ENCODE data around the gene NEUROG1. TPM values are rescaled to one million over a fixed set of nuclear protein-coding genes. Genes with fewer than 3 reads are reported as not detected.
A peak's percentile ranks its signal among the peaks of the same experiment; 100 is the strongest.

NEUROG1 gene
- total and polyA plus RNA-seq, 2 of the 13 experiments (the other 11 are each of a cell fraction or from before 2014, with no cell fraction given): not detected

DNA sequence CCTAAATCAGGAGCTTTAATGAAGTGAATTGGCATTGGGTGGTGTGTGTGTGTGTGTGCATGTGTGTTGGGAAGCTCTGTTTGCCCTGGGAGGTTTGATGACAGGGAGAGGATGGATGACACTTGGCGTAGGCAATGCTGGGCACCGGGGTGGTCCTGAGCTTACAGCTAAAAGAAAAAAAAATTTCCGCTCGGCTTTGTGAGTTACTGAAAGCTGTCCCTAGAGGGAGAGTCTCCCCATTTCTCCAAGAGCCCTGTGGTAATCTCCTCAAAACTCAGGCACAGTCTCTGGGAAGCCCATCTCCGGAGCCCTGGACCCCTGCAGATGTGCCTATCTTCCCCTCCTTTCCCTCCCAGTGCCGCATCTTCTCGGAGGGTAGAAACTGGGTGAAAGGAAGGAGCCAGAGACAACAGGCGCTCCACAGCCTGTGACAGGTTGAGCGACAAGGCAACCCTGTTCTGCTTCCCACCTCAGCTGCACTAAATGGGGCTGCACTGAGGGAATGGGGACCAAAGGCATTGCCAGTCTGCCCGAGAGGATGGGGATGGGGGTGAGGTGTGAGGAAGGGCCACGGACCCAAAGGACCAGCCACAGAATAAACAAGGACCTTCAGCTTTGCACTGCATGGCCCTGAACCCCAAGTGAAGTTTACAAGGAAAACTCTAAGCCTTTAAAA, 47.8 kb downstream of the NEUROG1 start:
- WGBS (ENCODE audit: low lambda C conversion rate): 51% methylated on average over 9 of the region's 11 CpGs
- Histone ChIP-seq H3K4me1 (ENCODE audit: insufficient read depth, low read length) (peaks cover 95% of the 10 kb centered on the region), H3K79me2 (ENCODE audit: insufficient read depth, low read length) (no peaks in the 10 kb centered on the region), H3K36me3 (replicated peaks in 1 of 2; ENCODE audit: control insufficient read depth in 1 of 2, insufficient read depth in 2 of 2, low read length in 2 of 2) (no peaks in the 10 kb centered on the region), H3K9ac (ENCODE audit: insufficient read depth, low read depth, low read length) (no peak overlapping the region), H3K9me3 (ENCODE audit: low read length) (no peaks in the 10 kb centered on the region), H3K4me2 (ENCODE audit: low read depth, low read length) (peak overlapping the region; percentile 81), H4K20me1 (ENCODE audit: insufficient read depth, low read length) (no peaks in the 10 kb centered on the region), H3K27ac (ENCODE audit: extremely low read length, insufficient read depth, low read length) (peak overlapping the region; percentile 87), H3K27me3 (ENCODE audit: control insufficient read depth in 1 of 2, insufficient read depth in 2 of 2, low read length in 2 of 2) (peaks cover 0 to 18% of the 10 kb centered on the region in 2 experiments; a peak in 3 of 5 replicates), H3K4me3 (replicated peaks in 1 of 3; ENCODE audit: insufficient read depth in 1 of 3, low read depth in 2 of 3, low read length in 3 of 3) (no peak overlapping the region), H2AFZ (ENCODE audit: low read length) (no peak overlapping the region)
- no peak for ATAC-seq
- ChIA-PET POLR2A (no interaction called here), CTCF (ENCODE audit: low intra/inter-chr PET ratio, low total read pairs) (no interaction called here)
- intact Hi-C loops (cut with micrococcal nuclease; ENCODE audit: unreplicated experiment): no loop called here
- DNase-seq (ENCODE audit: low spot score): no peak
- in situ Hi-C loops (cut with HindIII; ENCODE audit: extremely low pct_ligation_motif_present, low pct_unique_long_range_greater_than_20kb): no loop called here
- no peak for FAIRE-seq
- BruUV-seq (replicated peaks): no TSS peak
- no peak for TF ChIP-seq FOXA1 (IDR thresholded peaks at IDR 0.05)
- peak; percentile 31 for TF ChIP-seq FOXA1 (CRISPR knock-in tag; IDR thresholded peaks at IDR 0.05)
- no peak for TF ChIP-seq KLF12 (CRISPR knock-in tag; IDR thresholded peaks at IDR 0.05; ENCODE audit: borderline replicate concordance)

DNA sequence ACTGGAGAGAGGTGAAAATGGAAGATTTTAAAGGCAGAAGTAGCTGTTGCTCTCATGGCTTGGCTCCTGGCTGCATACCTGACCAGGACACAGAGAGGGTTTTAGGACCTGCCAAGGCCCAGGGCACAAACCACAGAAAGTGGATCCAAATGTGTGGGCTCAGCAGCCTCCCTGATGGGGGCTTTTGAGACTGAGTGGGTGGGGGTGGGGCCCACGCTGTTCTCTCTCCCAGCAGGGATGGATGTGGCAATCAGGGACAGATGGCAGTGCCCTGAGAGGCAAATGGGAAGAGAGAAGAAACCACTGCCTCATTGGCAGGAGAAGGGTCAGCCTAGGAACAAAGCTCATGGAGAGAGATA, 48.7 kb downstream of the NEUROG1 start:
- POLR2A ChIA-PET: no interaction called here
- FAIRE-seq (no peak), DNase-seq (ENCODE audit: low spot score) (no peak), ATAC-seq (no peak)
- CTCF ChIA-PET (ENCODE audit: low intra/inter-chr PET ratio, low total read pairs): no interaction called here
- peaks cover 95% of the 10 kb centered on the region for H3K4me1 ChIP-seq (ENCODE audit: insufficient read depth, low read length)
- no peak overlapping the region for H3K27ac ChIP-seq (ENCODE audit: extremely low read length, insufficient read depth, low read length)
- peaks cover 0 to 16% of the 10 kb centered on the region in 2 experiments; a peak in 3 of 5 replicates for H3K27me3 ChIP-seq (ENCODE audit: control insufficient read depth in 1 of 2, insufficient read depth in 2 of 2, low read length in 2 of 2)
- no peaks in the 10 kb centered on the region for H3K79me2 ChIP-seq (ENCODE audit: insufficient read depth, low read length)
- H3K36me3 ChIP-seq (replicated peaks in 1 of 2; ENCODE audit: control insufficient read depth in 1 of 2, insufficient read depth in 2 of 2, low read length in 2 of 2): no peaks in the 10 kb centered on the region
- BruUV-seq (replicated peaks): no TSS peak
- no peaks in the 10 kb centered on the region for H3K9me3 ChIP-seq (ENCODE audit: low read length)
- H4K20me1 ChIP-seq (ENCODE audit: insufficient read depth, low read length): no peaks in the 10 kb centered on the region
- in situ Hi-C loops (cut with HindIII; ENCODE audit: extremely low pct_ligation_motif_present, low pct_unique_long_range_greater_than_20kb): no loop called here
- no peak overlapping the region for H2AFZ ChIP-seq (ENCODE audit: low read length)
- intact Hi-C loops (cut with micrococcal nuclease; ENCODE audit: unreplicated experiment): no loop called here
- no peak overlapping the region for H3K4me3 ChIP-seq (replicated peaks in 1 of 3; ENCODE audit: insufficient read depth in 1 of 3, low read depth in 2 of 3, low read length in 3 of 3)
- no peak overlapping the region for H3K4me2 ChIP-seq (ENCODE audit: low read depth, low read length)
- H3K9ac ChIP-seq (ENCODE audit: insufficient read depth, low read depth, low read length): no peak overlapping the region
- WGBS (ENCODE audit: low lambda C conversion rate): 50% methylated on average over 1 of the region's 1 CpG
- TF ChIP-seq EED (CRISPR knock-in tag; IDR thresholded peaks at IDR 0.05) (no peak), RFX1 (IDR thresholded peaks at IDR 0.05) (no peak), ATF7-NPFF (CRISPR knock-in tag; IDR thresholded peaks at IDR 0.05; ENCODE audit: low read depth) (no peak), ZNF790 (CRISPR knock-in tag; IDR thresholded peaks at IDR 0.05; ENCODE audit: borderline replicate concordance) (no peak), ZFP1 (CRISPR knock-in tag; IDR thresholded peaks at IDR 0.05) (no peak), STAG1 (CRISPR knock-in tag; IDR thresholded peaks at IDR 0.05) (no peak), ZFP41 (CRISPR knock-in tag; IDR thresholded peaks at IDR 0.05; ENCODE audit: borderline replicate concordance) (no peak), ZNF777 (CRISPR knock-in tag; IDR thresholded peaks at IDR 0.05) (no peak), HIC2 (CRISPR knock-in tag; IDR thresholded peaks at IDR 0.05; ENCODE audit: low read depth) (no peak), CREBL2 (CRISPR knock-in tag; IDR thresholded peaks at IDR 0.05; ENCODE audit: borderline replicate concordance) (no peak), MED8 (CRISPR knock-in tag; IDR thresholded peaks at IDR 0.05; ENCODE audit: insufficient replicate concordance) (no peak)
- TF ChIP-seq, protein P1, sequence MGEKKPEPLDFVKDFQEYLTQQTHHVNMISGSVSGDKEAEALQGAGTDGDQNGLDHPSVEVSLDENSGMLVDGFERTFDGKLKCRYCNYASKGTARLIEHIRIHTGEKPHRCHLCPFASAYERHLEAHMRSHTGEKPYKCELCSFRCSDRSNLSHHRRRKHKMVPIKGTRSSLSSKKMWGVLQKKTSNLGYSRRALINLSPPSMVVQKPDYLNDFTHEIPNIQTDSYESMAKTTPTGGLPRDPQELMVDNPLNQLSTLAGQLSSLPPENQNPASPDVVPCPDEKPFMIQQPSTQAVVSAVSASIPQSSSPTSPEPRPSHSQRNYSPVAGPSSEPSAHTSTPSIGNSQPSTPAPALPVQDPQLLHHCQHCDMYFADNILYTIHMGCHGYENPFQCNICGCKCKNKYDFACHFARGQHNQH (CRISPR knock-in tag; IDR thresholded peaks at IDR 0.05): no peak
- TF ChIP-seq, protein P2, sequence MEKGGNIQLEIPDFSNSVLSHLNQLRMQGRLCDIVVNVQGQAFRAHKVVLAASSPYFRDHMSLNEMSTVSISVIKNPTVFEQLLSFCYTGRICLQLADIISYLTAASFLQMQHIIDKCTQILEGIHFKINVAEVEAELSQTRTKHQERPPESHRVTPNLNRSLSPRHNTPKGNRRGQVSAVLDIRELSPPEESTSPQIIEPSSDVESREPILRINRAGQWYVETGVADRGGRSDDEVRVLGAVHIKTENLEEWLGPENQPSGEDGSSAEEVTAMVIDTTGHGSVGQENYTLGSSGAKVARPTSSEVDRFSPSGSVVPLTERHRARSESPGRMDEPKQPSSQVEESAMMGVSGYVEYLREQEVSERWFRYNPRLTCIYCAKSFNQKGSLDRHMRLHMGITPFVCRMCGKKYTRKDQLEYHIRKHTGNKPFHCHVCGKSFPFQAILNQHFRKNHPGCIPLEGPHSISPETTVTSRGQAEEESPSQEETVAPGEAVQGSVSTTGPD (CRISPR knock-in tag; IDR thresholded peaks at IDR 0.05): no peak
